ENCODE results near the gene CRISP1. TPM values are rescaled to one million over a fixed set of nuclear protein-coding genes. Genes with fewer than 3 reads are reported as not detected.
A peak's percentile ranks its signal among the peaks of the same experiment; 100 is the strongest.

The CRISP1 gene
- total and polyA plus RNA-seq, 9 of the 15 experiments (the other 6 are each of a cell fraction or from before 2014, with no cell fraction given), result not detected

DNA sequence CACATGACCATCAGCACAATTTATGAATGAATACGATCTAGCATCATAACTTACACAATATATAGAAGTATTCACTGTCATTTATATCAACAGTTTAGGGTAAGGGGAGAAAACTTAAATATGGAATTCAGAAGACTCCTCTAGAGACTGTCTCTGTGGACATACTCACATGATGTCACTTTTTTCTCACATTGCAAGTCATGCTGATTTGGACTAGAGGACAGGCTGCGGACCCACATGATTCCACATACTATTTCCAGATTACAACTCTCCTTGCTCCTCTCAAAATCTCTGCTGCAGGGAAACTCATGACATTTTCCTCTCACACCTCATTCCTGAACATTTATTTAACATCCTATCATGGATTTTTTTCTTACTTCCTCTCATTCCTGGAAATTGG lies 13.4 kb downstream of the CRISP1 start (continued):
- TF ChIP-seq, protein P1, sequence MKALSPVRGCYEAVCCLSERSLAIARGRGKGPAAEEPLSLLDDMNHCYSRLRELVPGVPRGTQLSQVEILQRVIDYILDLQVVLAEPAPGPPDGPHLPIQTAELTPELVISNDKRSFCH (CRISPR knock-in tag; IDR thresholded peaks at IDR 0.05), result no peak
- TF ChIP-seq, protein P1 (tag; IDR thresholded peaks at IDR 0.05), result no peak
- TF ChIP-seq CHD4 (IDR thresholded peaks at IDR 0.05; ENCODE audit: insufficient read depth, insufficient replicate concordance, low read depth, low read length, poor library complexity, severe bottlenecking), result no peak
- no peak for TF ChIP-seq SNRNP70 (optimal IDR thresholded peaks at IDR 0.05; ENCODE audit: low read depth, low read length)
- TF ChIP-seq, protein P2, sequence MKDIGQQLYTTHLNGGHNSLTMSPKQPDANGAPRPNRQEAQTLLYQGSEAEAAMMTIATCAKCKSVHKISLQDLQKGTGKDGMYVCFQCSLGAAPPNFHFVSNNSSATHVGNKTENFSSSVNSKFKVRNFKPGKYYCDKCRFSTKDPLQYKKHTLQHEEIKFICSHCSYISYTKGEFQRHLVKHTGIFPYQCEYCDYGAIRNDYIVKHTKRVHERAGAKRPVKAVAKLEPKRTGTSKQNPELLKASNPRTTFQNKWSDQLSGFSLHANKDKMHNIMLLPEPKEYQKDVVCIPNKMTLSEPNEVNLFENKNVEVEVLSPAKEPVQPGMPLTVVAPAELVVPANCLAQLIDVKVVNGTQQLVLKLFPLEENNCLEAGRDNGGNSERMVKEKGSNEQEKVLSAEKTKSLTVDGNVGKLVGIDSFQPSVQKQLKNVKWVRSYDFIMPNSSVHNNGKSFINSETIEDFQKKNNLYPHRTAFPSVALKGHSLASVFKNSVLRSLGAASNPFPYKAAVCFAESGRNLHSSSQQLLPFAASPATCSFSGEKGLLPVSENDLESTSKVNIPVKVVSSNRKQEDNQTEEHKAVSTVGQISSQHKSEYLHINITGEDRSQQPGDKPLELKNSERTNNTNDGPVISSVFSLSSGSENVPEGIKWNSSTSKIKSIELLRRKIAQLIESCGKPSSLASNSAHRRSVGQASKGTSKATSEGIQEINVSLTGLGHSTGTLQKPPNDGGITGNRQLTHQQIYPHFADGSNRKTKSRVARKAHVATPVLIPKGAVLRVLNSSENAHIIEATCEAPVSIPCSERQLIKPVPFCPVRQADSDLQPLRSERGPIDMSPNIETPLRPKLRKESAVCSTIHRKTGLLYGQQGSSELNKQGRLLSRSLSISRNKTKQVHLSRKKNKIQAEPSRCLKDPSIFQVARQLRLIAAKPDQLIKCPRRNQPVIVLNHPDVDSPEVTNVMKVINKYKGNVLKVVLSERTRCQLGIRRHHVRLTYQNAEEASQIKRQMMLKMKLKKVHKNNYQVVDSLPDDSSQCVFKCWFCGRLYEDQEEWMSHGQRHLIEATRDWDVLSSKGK (CRISPR knock-in tag; IDR thresholded peaks at IDR 0.05), result no peak
- TF ChIP-seq, protein P3, sequence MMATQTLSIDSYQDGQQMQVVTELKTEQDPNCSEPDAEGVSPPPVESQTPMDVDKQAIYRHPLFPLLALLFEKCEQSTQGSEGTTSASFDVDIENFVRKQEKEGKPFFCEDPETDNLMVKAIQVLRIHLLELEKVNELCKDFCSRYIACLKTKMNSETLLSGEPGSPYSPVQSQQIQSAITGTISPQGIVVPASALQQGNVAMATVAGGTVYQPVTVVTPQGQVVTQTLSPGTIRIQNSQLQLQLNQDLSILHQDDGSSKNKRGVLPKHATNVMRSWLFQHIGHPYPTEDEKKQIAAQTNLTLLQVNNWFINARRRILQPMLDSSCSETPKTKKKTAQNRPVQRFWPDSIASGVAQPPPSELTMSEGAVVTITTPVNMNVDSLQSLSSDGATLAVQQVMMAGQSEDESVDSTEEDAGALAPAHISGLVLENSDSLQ (IDR thresholded peaks at IDR 0.05), result no peak
- TF ChIP-seq STAT5A (IDR thresholded peaks at IDR 0.05; ENCODE audit: borderline replicate concordance, low read length), result no peak
- TF ChIP-seq, protein P4, sequence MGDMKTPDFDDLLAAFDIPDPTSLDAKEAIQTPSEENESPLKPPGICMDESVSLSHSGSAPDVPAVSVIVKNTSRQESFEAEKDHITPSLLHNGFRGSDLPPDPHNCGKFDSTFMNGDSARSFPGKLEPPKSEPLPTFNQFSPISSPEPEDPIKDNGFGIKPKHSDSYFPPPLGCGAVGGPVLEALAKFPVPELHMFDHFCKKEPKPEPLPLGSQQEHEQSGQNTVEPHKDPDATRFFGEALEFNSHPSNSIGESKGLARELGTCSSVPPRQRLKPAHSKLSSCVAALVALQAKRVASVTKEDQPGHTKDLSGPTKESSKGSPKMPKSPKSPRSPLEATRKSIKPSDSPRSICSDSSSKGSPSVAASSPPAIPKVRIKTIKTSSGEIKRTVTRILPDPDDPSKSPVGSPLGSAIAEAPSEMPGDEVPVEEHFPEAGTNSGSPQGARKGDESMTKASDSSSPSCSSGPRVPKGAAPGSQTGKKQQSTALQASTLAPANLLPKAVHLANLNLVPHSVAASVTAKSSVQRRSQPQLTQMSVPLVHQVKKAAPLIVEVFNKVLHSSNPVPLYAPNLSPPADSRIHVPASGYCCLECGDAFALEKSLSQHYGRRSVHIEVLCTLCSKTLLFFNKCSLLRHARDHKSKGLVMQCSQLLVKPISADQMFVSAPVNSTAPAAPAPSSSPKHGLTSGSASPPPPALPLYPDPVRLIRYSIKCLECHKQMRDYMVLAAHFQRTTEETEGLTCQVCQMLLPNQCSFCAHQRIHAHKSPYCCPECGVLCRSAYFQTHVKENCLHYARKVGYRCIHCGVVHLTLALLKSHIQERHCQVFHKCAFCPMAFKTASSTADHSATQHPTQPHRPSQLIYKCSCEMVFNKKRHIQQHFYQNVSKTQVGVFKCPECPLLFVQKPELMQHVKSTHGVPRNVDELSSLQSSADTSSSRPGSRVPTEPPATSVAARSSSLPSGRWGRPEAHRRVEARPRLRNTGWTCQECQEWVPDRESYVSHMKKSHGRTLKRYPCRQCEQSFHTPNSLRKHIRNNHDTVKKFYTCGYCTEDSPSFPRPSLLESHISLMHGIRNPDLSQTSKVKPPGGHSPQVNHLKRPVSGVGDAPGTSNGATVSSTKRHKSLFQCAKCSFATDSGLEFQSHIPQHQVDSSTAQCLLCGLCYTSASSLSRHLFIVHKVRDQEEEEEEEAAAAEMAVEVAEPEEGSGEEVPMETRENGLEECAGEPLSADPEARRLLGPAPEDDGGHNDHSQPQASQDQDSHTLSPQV (IDR thresholded peaks at IDR 0.05), result peak; percentile 70; the same call in 1 of the 2 replicates
- TF ChIP-seq GABPB2 (CRISPR knock-in tag; conservative IDR thresholded peaks at IDR 0.05), result no peak
- no peak for TF ChIP-seq TAF7 (tag; IDR thresholded peaks at IDR 0.05)
- no peak for TF ChIP-seq TCF7 (IDR thresholded peaks at IDR 0.05; ENCODE audit: borderline replicate concordance)
- TF ChIP-seq, protein P5, sequence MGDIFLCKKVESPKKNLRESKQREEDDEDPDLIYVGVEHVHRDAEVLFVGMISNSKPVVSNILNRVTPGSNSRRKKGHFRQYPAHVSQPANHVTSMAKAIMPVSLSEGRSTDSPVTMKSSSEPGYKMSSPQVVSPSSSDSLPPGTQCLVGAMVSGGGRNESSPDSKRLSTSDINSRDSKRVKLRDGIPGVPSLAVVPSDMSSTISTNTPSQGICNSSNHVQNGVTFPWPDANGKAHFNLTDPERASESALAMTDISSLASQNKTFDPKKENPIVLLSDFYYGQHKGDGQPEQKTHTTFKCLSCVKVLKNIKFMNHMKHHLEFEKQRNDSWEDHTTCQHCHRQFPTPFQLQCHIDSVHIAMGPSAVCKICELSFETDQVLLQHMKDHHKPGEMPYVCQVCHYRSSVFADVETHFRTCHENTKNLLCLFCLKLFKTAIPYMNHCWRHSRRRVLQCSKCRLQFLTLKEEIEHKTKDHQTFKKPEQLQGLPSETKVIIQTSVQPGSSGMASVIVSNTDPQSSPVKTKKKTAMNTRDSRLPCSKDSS (IDR thresholded peaks at IDR 0.05; ENCODE audit: low read depth, partially characterized antibody), result no peak
- no peak for TF ChIP-seq NCOR1 (IDR thresholded peaks at IDR 0.05)
- TF ChIP-seq ETS2 (tag; IDR thresholded peaks at IDR 0.05; ENCODE audit: borderline replicate concordance, poor library complexity, severe bottlenecking), result no peak
- TF ChIP-seq POLR2AphosphoS2 (IDR thresholded peaks at IDR 0.05; ENCODE audit: low read length), result no peak
- TF ChIP-seq NFE2 (IDR thresholded peaks at IDR 0.05; ENCODE audit: low read depth), result peak; percentile 85
- peak; percentile 45; the same call in 1 of the 2 replicates for TF ChIP-seq MAFF (IDR thresholded peaks at IDR 0.05; ENCODE audit: low read length)
- TF ChIP-seq FOXJ2 (tag; IDR thresholded peaks at IDR 0.05), result 0 out of 2 replicates have a peak, but pooled peaks have one; percentile 28

All from K562 (cell line).